Mesothelial cell of epicardium (in vitro differentiated cells): ENCODE data around the gene SPTBN1. TPM values are rescaled to one million over a fixed set of nuclear protein-coding genes. Genes with fewer than 3 reads are reported as not detected.
A peak's percentile ranks its signal among the peaks of the same experiment; 100 is the strongest.

Experiments used
- DNase-seq, 2 experiments: peaks; one replicate each; pipeline ENCODE4 v3.0.0; 2021; ENCODE audit warnings: low spot score in 2 of 2; ENCODE audit not compliant: unreplicated experiment in 2 of 2
- H3K27ac Mint-ChIP-seq: 2 replicates; pipeline ENCODE4 v1.8.0; 2021; ENCODE audit warnings: mixed read lengths
- H3K27me3 Mint-ChIP-seq: 2 replicates; pipeline ENCODE4 v1.8.0; 2021; ENCODE audit warnings: low read depth, mixed read lengths
- H3K36me3 Mint-ChIP-seq: 2 replicates; pipeline ENCODE4 v1.8.0; 2021; ENCODE audit warnings: mixed read lengths
- H3K4me1 Mint-ChIP-seq: 2 replicates; pipeline ENCODE4 v1.8.0; 2021; ENCODE audit warnings: mixed read lengths
- H3K4me3 Mint-ChIP-seq: 2 replicates; pipeline ENCODE4 v1.8.0; 2021; ENCODE audit warnings: mild to moderate bottlenecking, moderate library complexity, mixed read lengths
- H3K9me3 Mint-ChIP-seq: 2 replicates; pipeline ENCODE4 v1.8.0; 2021; ENCODE audit warnings: mixed read lengths
- total RNA-seq: library from RNA; stranded (reverse); gene quantifications from 3 replicates; pipeline ENCODE4 v1.2.1, GENCODE V29; 2021
- TF ChIP-seq, protein P1 (sequence below): fragments of 200-600 bp; sonication (generic); IDR thresholded peaks from one replicate; pipeline ENCODE4 v1.5.0; 2021; ENCODE audit warnings: antibody characterized with exemption; ENCODE audit not compliant: unreplicated experiment

SPTBN1 gene
- total RNA-seq, 1 donor from 2014 or later, result 281 TPM

DNA sequence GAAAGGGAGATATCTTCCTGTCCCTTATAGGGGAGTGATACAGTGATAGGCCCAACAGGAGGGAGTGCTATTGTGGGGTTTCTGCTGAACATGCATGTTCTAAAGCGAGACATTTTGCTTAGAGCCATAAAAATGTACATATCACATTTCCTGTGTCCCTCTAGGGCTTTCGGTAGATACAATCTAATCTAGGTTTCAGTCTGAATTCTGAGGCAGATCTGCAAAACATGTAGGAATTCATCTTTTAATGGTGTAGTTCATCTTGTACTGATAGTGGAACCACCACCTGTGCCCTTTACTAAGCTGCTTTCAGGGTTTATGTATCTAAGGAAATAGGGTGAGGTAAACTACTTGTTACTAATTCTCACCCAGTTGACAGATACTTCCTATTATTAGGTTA is 73.8 kb downstream of the SPTBN1 start:
- Mint-ChIP-seq H3K27me3 (no peaks in the 10 kb centered on the region), H3K4me3 (no peak overlapping the region), H3K36me3 (peaks cover 37% of the 10 kb centered on the region), H3K27ac (no peak overlapping the region), H3K9me3 (peaks cover 4% of the 10 kb centered on the region), H3K4me1 (peaks cover 43% of the 10 kb centered on the region)
- no peak for DNase-seq
- TF ChIP-seq, protein P1, sequence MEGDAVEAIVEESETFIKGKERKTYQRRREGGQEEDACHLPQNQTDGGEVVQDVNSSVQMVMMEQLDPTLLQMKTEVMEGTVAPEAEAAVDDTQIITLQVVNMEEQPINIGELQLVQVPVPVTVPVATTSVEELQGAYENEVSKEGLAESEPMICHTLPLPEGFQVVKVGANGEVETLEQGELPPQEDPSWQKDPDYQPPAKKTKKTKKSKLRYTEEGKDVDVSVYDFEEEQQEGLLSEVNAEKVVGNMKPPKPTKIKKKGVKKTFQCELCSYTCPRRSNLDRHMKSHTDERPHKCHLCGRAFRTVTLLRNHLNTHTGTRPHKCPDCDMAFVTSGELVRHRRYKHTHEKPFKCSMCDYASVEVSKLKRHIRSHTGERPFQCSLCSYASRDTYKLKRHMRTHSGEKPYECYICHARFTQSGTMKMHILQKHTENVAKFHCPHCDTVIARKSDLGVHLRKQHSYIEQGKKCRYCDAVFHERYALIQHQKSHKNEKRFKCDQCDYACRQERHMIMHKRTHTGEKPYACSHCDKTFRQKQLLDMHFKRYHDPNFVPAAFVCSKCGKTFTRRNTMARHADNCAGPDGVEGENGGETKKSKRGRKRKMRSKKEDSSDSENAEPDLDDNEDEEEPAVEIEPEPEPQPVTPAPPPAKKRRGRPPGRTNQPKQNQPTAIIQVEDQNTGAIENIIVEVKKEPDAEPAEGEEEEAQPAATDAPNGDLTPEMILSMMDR, result no peak

DNA sequence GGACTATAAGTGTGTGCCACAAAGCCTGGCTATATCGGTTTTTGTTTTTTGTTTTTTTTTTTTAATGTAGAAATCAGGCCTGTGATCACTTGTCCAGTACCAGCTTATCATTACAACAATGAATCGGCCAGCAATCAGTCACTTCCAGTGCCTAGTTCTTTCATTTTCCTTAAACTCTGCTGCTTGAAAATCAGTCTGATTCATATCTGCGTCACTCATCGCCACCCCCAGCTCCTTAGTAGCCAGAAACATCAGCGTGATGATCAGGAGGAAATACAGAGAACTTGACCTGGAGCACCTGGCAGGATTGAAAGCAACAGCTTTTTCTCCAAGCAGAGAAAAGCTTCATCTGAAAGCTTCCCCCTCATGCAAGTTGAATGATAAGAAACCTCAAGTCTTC is 75.4 kb downstream of the SPTBN1 start:
- TF ChIP-seq, protein P1, result no peak
- Mint-ChIP-seq H3K27me3 (no peaks in the 10 kb centered on the region), H3K9me3 (peaks cover 4% of the 10 kb centered on the region), H3K27ac (peak overlapping the region; percentile 77), H3K4me3 (no peak overlapping the region), H3K4me1 (peaks cover 48% of the 10 kb centered on the region), H3K36me3 (peaks cover 36% of the 10 kb centered on the region)
- no peak for DNase-seq

DNA sequence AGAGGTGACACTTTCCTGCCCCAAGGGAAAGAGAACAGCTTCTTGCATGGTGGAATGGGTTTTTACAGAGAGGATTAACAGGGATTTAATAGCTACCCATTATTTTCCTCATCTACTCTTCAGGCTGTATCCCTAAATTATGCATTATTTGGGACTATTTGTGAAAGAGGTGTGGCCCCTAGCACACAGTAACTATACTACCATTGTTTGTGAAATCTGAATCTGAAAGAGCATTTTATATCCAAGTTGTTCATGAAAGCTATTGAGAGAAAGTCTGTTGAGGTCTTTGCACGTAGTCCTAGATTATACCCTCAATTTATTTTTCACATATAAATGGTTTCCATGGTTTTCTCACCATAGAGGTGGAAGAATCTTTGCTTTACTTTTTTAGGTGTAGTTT is 78.1 kb downstream of the SPTBN1 start:
- no peak for DNase-seq
- H3K27me3 Mint-ChIP-seq, result no peaks in the 10 kb centered on the region
- TF ChIP-seq, protein P1, result no peak

DNA sequence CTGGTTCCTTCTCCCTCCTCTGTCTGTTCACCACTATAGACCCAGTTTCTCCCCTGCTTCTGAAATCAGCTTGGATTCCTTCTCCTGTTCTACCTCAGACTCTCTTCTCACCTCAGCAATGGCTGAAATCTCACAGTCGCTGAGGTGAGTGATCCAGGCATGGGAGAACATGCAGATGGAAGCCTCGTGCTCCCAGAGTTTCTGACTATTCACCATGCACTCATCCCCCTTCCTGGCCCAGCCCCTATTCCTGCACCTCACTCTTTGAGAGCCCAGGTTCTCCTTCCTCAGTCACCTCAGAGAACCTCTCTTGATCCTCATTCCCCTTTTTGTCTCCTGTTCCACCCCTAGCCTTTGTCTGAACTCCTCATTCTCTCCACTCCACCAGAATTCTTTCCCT is 78.5 kb downstream of the SPTBN1 start:
- H3K27ac Mint-ChIP-seq, result peak overlapping the region; percentile 74
- peaks cover 21% of the 10 kb centered on the region for H3K36me3 Mint-ChIP-seq
- peaks cover 40% of the 10 kb centered on the region for H3K4me1 Mint-ChIP-seq
- TF ChIP-seq, protein P1, result no peak
- no peak for DNase-seq
- H3K27me3 Mint-ChIP-seq, result no peaks in the 10 kb centered on the region
- H3K4me3 Mint-ChIP-seq, result no peak overlapping the region
- no peaks in the 10 kb centered on the region for H3K9me3 Mint-ChIP-seq

More for the DNA sequence above, 78.1 kb downstream of the SPTBN1 start:
- H3K4me3 Mint-ChIP-seq, result no peak overlapping the region
- H3K27ac Mint-ChIP-seq, result peak overlapping the region; percentile 74
- H3K4me1 Mint-ChIP-seq, result peaks cover 40% of the 10 kb centered on the region
- H3K9me3 Mint-ChIP-seq, result peaks cover 4% of the 10 kb centered on the region
- peaks cover 24% of the 10 kb centered on the region for H3K36me3 Mint-ChIP-seq

DNA sequence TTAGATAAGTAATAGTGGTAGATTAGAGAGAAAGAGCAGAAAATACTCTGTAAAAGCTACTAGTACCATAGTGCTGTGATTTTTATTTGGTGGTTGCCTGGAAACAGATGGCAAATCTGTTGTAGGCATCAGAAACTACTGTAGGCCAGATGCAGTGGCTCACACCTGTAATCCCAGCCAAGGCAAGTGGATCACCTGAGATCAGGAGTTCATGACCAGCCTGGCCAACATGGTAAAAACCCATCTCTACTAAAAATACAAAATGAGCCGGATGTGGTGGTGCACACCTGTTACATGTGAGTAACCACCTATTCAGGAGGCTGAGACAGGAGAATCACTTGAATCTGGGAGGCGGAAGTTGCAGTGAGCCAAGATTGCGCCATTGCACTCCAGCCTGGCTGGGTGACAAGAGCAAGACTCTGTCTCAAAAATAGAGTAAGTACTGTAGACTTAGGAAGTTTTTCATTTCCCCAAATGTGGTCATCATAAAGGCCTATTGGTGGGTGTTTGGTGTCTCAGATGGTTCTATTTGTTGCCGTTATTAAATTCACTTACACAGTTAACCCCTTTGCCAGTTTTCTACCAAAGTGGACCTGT is 79.6 kb downstream of the SPTBN1 start:
- Mint-ChIP-seq H3K27ac (peak overlapping the region; percentile 74), H3K4me3 (no peak overlapping the region), H3K4me1 (peaks cover 43% of the 10 kb centered on the region), H3K9me3 (no peaks in the 10 kb centered on the region), H3K27me3 (no peaks in the 10 kb centered on the region), H3K36me3 (peaks cover 17% of the 10 kb centered on the region)
- TF ChIP-seq, protein P1, result no peak
- no peak for DNase-seq
